Activated B cell treated with CpG ODN at 0.5 μM for 24 hours (primary cell): ENCODE measurements around the gene CEP170. TPM values are rescaled to one million over a fixed set of nuclear protein-coding genes. Genes with fewer than 3 reads are reported as not detected.

Source experiments
- ATAC-seq: fragments of 200-7000 bp; cut with Tn5 transposase; one replicate; pipeline ENCODE4 v1.10.0; 2021; ENCODE audit warnings: low read depth, mild to moderate bottlenecking, moderate library complexity
- CTCF ChIA-PET: fragments of 350-600 bp; sonication (Branson Sonifier 250); formaldehyde crosslinking; loops from one replicate; lab custom pipeline; 2021; ENCODE audit warnings: antibody characterized with exemption; lab: Charles Lee
- POLR2A ChIA-PET: fragments of 350-600 bp; sonication (Branson Sonifier 250); formaldehyde crosslinking; loops from one replicate; lab custom pipeline; 2021; ENCODE audit warnings: antibody characterized with exemption; lab: Charles Lee
- DNase-seq: peaks from one replicate; pipeline ENCODE4 v3.0.0; 2022
- H3K27ac Mint-ChIP-seq: one replicate; pipeline ENCODE4 v1.8.0; 2020; ENCODE audit warnings: mixed read lengths
- H3K27me3 Mint-ChIP-seq: one replicate; pipeline ENCODE4 v1.8.0; 2021; ENCODE audit warnings: mixed read lengths
- H3K36me3 Mint-ChIP-seq: one replicate; pipeline ENCODE4 v1.8.0; 2021; ENCODE audit warnings: low read depth, mixed read lengths
- H3K4me1 Mint-ChIP-seq: one replicate; pipeline ENCODE4 v1.8.0; 2021; ENCODE audit warnings: mixed read lengths
- H3K4me3 Mint-ChIP-seq: one replicate; pipeline ENCODE4 v1.8.0; 2020; ENCODE audit warnings: mild to moderate bottlenecking, mixed read lengths
- H3K9me3 Mint-ChIP-seq: one replicate; pipeline ENCODE4 v1.8.0; 2020; ENCODE audit warnings: mixed read lengths
- intact Hi-C: fragments of 100-400 bp; cut with micrococcal nuclease; formaldehyde crosslinking; loops from one replicate; pipeline ENCODE4 v1.15.1; 2024
- total RNA-seq: library from RNA; stranded (reverse); gene quantifications from 2 replicates; pipeline ENCODE4 v1.2.3, GENCODE V29; 2022
- TF ChIP-seq, protein P1 (sequence below): fragments of 200-600 bp; IDR thresholded peaks from one replicate; pipeline ENCODE4 v1.8.0; 2022; ENCODE audit warnings: antibody characterized with exemption, mild to moderate bottlenecking

Gene CEP170
- total RNA-seq, 1 donor from 2014 or later = 91.9 TPM

DNA sequence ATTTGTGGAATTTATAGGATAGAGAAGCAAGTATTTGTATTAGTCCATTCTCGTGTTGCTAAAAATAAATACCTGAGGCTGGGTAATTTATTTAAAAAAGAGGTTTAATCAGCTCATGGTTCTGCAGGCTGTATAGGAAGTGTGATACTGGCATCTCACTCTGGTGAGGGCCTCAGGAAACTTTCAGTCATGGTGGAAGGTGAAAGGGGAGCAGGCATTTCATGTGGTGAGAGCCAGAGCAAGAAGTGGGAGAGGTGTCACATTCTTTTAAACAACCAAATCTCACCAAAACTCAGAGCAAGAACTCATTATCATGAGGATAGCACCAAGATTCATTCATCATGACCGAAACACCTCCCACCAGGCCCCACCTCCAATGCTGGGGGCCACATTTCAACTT is 18.9 kb upstream of the CEP170 start:
- Mint-ChIP-seq H3K4me1 (peaks cover 18% of the 10 kb centered on the region), H3K27ac (no peak overlapping the region), H3K4me3 (no peak overlapping the region), H3K36me3 (peaks cover 57% of the 10 kb centered on the region), H3K27me3 (no peaks in the 10 kb centered on the region), H3K9me3 (no peaks in the 10 kb centered on the region)
- DNase-seq (no peak), ATAC-seq (no peak)
- ChIA-PET POLR2A (interaction anchor here (0.6 to 1.1 kb wide), 2 partner anchors 11 to 235 kb away, joined by 3 to 8 read pairs; no protein-coding TSS in a partner anchor), CTCF (no interaction called here)
- TF ChIP-seq, protein P1, sequence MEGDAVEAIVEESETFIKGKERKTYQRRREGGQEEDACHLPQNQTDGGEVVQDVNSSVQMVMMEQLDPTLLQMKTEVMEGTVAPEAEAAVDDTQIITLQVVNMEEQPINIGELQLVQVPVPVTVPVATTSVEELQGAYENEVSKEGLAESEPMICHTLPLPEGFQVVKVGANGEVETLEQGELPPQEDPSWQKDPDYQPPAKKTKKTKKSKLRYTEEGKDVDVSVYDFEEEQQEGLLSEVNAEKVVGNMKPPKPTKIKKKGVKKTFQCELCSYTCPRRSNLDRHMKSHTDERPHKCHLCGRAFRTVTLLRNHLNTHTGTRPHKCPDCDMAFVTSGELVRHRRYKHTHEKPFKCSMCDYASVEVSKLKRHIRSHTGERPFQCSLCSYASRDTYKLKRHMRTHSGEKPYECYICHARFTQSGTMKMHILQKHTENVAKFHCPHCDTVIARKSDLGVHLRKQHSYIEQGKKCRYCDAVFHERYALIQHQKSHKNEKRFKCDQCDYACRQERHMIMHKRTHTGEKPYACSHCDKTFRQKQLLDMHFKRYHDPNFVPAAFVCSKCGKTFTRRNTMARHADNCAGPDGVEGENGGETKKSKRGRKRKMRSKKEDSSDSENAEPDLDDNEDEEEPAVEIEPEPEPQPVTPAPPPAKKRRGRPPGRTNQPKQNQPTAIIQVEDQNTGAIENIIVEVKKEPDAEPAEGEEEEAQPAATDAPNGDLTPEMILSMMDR = no peak
- intact Hi-C loops = loop anchor here (2.0 kb wide), 1 partner anchor 19 kb away; the partner anchor contains the start of gene CEP170

DNA sequence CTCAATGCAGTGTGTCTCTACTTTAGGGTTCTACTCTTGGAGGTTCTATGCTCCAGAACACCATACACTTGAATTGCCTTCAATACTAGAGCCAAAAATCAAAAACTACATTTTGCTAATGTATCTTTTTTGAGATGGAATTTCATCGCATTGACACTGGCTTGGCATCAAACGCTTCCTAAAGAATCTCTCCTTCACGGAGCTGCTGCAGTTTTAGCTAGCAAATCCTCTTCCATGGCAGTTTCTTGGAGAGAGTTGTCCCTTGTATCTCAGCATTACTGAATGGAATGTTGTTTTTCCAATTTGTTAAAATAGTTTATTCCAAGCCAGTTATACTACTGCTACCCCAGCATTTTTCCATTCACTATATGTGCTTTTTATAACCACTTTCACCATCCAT is 18.4 kb upstream of the CEP170 start:
- H3K4me1 Mint-ChIP-seq = peaks cover 22% of the 10 kb centered on the region
- no peak overlapping the region for H3K27ac Mint-ChIP-seq
- ChIA-PET POLR2A (interaction anchor here (1.1 to 1.4 kb wide), 2 partner anchors 11 to 18 kb away, joined by 3 to 7 read pairs; partner anchors contain the start of genes CEP170 and SDCCAG8), CTCF (no interaction called here)
- H3K36me3 Mint-ChIP-seq = peaks cover 55% of the 10 kb centered on the region
- TF ChIP-seq, protein P1 = no peak
- intact Hi-C loops = no loop called here
- H3K4me3 Mint-ChIP-seq = no peak overlapping the region
- ATAC-seq (no peak), DNase-seq (no peak)
- H3K27me3 Mint-ChIP-seq = no peaks in the 10 kb centered on the region
- no peaks in the 10 kb centered on the region for H3K9me3 Mint-ChIP-seq

DNA sequence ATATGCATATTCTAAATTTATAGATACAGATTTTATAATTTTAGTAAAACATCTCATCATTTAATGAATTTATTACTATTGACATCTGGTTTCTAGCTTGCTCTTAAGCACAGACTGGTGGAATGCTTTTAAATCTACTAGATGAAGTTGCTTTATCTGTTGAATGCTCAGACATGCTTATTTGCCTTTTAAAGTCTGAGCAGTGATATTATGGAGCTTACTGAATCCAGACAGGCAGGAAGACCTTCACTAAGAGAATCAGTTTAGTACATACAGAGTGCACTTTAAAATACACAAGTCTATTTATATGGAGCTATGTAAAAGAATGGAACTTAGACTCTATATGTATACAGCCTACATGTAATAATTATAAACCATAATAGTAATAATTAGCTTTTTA is 17.3 kb upstream of the CEP170 start:
- POLR2A ChIA-PET = interaction anchor here (1.1 to 1.4 kb wide), 2 partner anchors 17 to 22 kb away, joined by 4 to 7 read pairs; partner anchors contain the start of genes CEP170 and SDCCAG8
- Mint-ChIP-seq H3K4me3 (no peak overlapping the region), H3K27me3 (no peaks in the 10 kb centered on the region), H3K9me3 (no peaks in the 10 kb centered on the region), H3K27ac (no peak overlapping the region), H3K4me1 (peaks cover 33% of the 10 kb centered on the region), H3K36me3 (peaks cover 53% of the 10 kb centered on the region)
- intact Hi-C loops = no loop called here
- DNase-seq (no peak), ATAC-seq (no peak)
- CTCF ChIA-PET = no interaction called here
- TF ChIP-seq, protein P1 = no peak

DNA sequence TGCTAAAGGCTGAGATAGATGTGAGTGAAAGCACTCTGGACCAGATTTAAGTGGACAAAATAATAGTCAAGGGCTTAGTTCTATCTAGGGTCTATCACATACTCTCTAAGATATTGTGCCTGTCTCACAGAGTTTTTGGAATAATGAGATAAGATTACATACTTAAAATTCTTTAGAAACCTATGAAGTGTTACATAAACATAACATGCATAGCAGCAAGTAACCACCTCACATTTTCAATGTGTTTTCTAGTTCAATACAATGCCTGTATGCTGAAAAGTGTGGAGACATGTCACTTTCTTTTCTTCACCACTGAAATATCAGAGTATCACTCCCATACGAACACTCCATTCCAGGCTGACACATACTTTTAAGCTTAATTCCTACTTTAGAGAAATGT is 16.9 kb upstream of the CEP170 start:
- CTCF ChIA-PET = no interaction called here
- H3K4me1 Mint-ChIP-seq = peaks cover 33% of the 10 kb centered on the region
- no peaks in the 10 kb centered on the region for H3K27me3 Mint-ChIP-seq
- no peak overlapping the region for H3K27ac Mint-ChIP-seq
- intact Hi-C loops = no loop called here
- DNase-seq = no peak
- H3K4me3 Mint-ChIP-seq = no peak overlapping the region
- H3K36me3 Mint-ChIP-seq = peaks cover 49% of the 10 kb centered on the region
- no peaks in the 10 kb centered on the region for H3K9me3 Mint-ChIP-seq
- POLR2A ChIA-PET = interaction anchor here (1.1 to 1.4 kb wide), 2 partner anchors 17 to 22 kb away, joined by 4 to 7 read pairs; partner anchors contain the start of genes CEP170 and SDCCAG8
- TF ChIP-seq, protein P1 = no peak
- no peak for ATAC-seq

DNA sequence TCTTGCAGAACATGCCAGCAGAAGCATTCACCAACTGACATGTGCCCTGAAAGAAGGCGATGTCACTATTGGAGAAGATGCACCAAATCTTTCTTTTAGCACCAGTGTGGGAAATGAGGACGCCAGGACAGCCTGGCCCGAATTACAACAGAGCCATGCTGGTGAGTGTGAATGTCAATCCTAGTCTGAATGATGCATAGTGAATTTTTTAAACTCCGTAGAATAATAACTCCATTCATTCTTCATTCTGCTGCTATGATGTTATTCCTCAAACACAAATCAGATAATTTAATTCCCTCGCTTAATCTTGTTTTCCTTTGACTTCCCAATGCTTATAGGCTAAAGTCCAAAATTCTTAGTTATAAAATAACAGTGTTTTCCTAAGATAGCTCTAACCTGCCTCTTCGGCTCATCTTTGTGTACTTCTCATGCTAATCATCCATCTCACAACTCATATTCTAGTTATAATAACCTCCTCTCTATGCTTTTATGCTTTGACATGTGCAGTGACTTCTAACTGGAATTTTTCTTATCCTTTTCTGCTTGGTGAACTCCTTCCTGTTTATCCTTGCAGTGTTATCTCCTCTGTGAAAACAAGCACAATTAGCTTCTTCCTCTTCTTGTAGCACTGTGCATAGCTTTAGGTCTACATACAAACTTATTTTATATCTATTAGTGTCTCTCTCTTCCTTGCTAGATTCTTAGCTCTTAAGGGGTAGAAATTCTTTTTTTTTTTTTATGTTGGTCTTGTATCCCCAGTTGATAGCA is 15.2 kb upstream of the CEP170 start:
- H3K4me3 Mint-ChIP-seq = no peak overlapping the region
- TF ChIP-seq, protein P1 = no peak
- H3K27me3 Mint-ChIP-seq = no peaks in the 10 kb centered on the region
- ChIA-PET CTCF (no interaction called here), POLR2A (interaction anchor here (1.2 to 2.4 kb wide), 4 partner anchors 14 to 43 kb away, joined by 3 to 24 read pairs (median 4); partner anchors contain the start of genes CEP170 and SDCCAG8)
- no peak for ATAC-seq
- peak overlapping the region; percentile 25 for H3K27ac Mint-ChIP-seq
- peaks cover 35% of the 10 kb centered on the region for H3K36me3 Mint-ChIP-seq
- H3K4me1 Mint-ChIP-seq = peaks cover 33% of the 10 kb centered on the region
- intact Hi-C loops = no loop called here
- no peaks in the 10 kb centered on the region for H3K9me3 Mint-ChIP-seq
- no peak for DNase-seq
